Stimulated activated CD8-positive, alpha-beta memory T cell treated with anti-CD3 and anti-CD28 coated beads, Interleukin-4, amount 100 ng/mL, for 24 hours (primary cell): ENCODE data around the gene MICU1.
"Not testable (repeated sequence)": the region's sequence is repeated elsewhere in the genome, so short reads cannot be mapped to it uniquely, and the experiment has no call there.

ENCODE experiments used
- DNase-seq: peaks from one replicate; pipeline ENCODE4 v3.0.0-alpha.2; 2020; ENCODE audit warnings: low read depth

Gene MICU1

GRCh38 chr10:72625608-72626443, at the start of gene MICU1:
Gene MICU1 (minus strand): TSS chr10:72626079. CDS start chr10:72566793, 59,286 bp downstream.
- DNase-seq = peak; percentile 94

GRCh38 chr10:72674174-72674573, 48.3 kb upstream of the MICU1 start:
- not testable (repeated sequence) for DNase-seq

- no peak for DNase-seq
Measured at GRCh38 chr10:72673280-72673679, 47.4 kb upstream of the MICU1 start.

- no peak for DNase-seq
Measured at GRCh38 chr10:72667207-72667864, 41.5 kb upstream of the MICU1 start.

GRCh38 chr10:72665925-72666324, 40.0 kb upstream of the MICU1 start:
- no peak for DNase-seq

GRCh38 chr10:72663971-72664370, 38.1 kb upstream of the MICU1 start:
- DNase-seq = no peak

GRCh38 chr10:72661431-72661830, 35.6 kb upstream of the MICU1 start:
- DNase-seq = no peak

GRCh38 chr10:72660220-72660619, 34.3 kb upstream of the MICU1 start:
- no peak for DNase-seq

- no peak for DNase-seq
Measured at GRCh38 chr10:72659694-72660093, 33.8 kb upstream of the MICU1 start.

- no peak for DNase-seq
Measured at GRCh38 chr10:72658696-72659400, 33.0 kb upstream of the MICU1 start.

- DNase-seq = no peak
Measured at GRCh38 chr10:72654720-72655119, 28.8 kb upstream of the MICU1 start.

GRCh38 chr10:72653383-72654096, 27.7 kb upstream of the MICU1 start:
- no peak for DNase-seq

- no peak for DNase-seq
Measured at GRCh38 chr10:72649291-72649690, 23.4 kb upstream of the MICU1 start.

- no peak for DNase-seq
Measured at GRCh38 chr10:72648301-72648700, 22.4 kb upstream of the MICU1 start.

- DNase-seq = not testable (repeated sequence)
Measured at GRCh38 chr10:72646971-72647370, 21.1 kb upstream of the MICU1 start.

GRCh38 chr10:72645263-72645858, 19.5 kb upstream of the MICU1 start:
- no peak for DNase-seq

GRCh38 chr10:72642318-72642717, 16.4 kb upstream of the MICU1 start:
- DNase-seq = no peak

- no peak for DNase-seq
Measured at GRCh38 chr10:72639441-72639873, 13.6 kb upstream of the MICU1 start.

GRCh38 chr10:72638586-72639440, 12.9 kb upstream of the MICU1 start:
- DNase-seq = no peak

- no peak for DNase-seq
Measured at GRCh38 chr10:72637398-72637857, 11.5 kb upstream of the MICU1 start.

GRCh38 chr10:72630144-72630543, 4.3 kb upstream of the MICU1 start:
- no peak for DNase-seq
